NOMO-1 (cell line): ENCODE data around the gene COMP.
"Not testable (repeated sequence)": the region's sequence is repeated elsewhere in the genome, so short reads cannot be mapped to it uniquely, and the experiment has no call there.

Experiments
- DNase-seq, 2 experiments: peaks; one replicate each; lab custom pipeline; 2025; ENCODE audit not compliant: unreplicated experiment in 2 of 2; lab: John Stamatoyannopoulos, UW

Gene COMP

DNA sequence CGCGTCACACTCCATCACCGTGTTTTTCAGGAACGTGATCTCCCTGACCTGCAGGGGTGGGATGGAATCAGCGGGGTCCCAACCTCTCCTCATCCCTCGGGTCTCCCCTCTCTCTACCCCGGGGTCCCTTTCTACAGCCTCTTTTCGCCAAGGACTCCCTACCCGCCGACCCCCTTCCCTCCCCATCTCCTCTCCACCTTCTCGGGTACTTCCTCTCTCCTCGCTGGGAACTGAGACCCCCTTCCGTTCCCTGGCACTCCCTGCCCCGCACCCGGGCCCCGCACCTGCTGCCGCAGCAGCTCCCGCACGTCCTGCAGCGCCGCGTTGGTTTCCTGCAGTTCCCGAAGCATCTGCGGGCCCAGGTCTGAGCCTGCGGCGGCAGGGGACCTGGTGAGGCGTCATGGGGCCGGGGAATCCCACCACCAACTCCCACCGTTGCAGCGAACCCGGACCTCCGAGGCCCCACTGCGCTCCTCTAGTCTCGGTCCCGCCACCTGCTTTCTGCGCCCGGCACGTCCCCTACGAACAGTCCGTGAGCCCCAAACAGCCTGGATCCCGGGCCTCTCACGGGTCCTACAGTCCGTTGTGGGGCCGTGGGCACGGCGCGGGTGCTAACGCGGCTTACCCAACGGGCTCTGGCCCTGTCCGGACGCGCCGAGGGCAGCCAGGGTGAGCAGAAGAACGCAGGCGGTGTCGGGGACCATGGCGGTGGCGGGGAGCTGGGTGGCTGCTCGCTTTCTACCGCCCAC, at the start of gene COMP:
TSS of gene COMP (minus strand) at position 740 of the 749 bp plus-strand sequence. CDS start at position 704, 36 bp downstream.
- no peak for DNase-seq

DNA sequence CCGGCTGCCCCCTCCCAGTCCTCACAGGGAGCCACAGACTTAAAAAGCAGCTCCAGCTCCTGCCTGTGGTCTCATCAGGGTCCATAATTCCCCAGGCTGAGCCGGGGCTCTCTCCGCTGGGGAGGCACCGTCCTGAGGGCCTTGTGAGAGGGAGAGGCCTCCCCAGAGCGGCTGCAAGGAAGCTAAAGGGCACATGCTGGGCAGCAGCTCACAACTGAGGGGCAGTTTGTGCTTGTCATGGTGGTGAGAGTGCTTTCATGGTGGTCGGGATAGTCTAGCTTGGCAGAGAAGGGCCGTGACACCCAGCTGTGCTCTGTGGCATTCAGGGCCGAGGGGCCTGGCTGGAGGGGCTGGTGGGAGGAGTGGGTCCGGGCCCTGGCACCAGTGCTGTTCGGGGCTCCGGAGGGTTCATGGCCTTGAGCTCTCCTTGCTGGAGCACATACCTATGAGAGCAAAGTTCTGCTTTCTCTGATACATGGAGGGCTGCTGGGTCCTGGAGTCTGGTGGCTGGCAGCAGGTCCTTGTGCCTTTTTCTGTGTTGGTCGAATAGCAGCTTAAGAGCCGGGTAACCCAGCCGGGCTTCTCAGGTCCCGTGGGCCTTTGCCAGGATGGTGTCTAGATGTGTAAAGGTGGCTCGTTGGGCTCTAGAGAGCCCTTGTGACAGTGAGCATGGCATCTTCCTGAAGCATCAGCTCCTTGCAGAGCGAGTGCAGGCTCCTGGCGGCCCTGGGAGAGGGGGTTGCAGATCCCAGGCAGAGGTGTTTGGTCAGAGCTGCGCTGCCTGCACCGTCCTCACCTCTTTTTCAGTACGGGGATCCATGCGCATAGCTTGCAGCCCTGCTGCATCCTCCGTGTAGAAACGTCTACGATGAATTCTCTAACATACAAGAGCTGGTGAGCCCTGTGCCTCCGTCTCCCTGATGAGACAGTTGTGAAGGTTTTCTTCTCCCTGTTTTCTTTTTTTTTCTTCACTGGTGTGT, 49.5 kb upstream of the COMP start:
- DNase-seq, result no peak

DNA sequence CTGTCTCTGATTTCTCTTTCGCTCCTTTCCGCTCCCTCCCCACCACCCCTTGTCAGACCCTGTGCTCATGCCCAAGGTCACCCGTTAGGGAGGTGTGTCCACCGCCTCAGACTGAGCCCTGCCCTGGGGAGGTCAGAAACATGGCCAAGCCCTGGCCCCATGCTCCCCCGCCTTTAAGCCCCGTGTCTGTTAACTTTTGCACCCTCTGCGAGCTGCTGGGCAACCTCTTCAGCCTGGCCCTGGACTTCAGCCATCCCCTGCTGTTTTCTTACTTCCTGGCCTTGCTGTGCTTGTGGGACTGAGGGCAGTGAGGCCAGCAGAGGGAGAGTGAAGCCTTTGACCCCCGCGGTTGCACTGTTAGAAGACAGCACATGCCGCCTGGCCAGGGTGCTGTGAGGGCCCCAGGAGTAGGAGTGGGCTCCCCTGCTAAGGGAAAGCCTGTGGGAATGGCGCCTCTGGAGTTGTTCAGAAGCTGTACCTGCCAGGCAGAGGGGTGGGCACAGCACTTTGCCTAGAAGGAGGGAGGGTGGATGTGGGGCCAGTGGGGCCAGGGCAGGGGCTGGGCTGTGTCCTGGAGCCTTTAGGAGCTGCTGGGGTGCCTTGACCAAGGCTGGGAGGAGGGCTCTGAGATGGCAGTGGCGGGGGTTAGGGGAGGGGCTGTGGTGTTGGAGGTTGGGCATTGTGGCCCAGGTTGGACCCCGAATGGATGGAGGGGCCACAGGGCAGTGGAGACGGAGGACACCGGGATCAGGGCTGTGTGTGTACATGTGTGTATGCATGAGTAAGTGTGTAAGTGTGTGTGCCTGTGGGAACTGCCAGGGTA, 48.6 kb upstream of the COMP start:
- DNase-seq, result no peak

DNA sequence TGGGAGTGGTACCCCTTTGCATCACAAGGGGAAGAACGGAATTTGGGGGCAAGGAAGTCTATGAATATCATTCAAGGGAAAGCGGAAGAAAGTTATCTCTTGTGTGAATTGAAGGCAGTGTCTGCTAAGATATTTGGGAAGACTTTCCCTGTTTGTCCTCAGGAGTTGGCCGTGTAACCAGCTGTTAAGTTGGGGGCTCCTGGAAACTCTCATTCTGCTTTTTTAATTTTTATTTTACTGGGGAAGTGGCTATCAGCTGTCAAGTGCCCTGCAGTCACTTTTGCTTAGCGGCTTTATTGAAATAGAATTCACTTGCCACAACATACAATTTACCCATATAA, 43.5 kb upstream of the COMP start:
- DNase-seq, result no peak

DNA sequence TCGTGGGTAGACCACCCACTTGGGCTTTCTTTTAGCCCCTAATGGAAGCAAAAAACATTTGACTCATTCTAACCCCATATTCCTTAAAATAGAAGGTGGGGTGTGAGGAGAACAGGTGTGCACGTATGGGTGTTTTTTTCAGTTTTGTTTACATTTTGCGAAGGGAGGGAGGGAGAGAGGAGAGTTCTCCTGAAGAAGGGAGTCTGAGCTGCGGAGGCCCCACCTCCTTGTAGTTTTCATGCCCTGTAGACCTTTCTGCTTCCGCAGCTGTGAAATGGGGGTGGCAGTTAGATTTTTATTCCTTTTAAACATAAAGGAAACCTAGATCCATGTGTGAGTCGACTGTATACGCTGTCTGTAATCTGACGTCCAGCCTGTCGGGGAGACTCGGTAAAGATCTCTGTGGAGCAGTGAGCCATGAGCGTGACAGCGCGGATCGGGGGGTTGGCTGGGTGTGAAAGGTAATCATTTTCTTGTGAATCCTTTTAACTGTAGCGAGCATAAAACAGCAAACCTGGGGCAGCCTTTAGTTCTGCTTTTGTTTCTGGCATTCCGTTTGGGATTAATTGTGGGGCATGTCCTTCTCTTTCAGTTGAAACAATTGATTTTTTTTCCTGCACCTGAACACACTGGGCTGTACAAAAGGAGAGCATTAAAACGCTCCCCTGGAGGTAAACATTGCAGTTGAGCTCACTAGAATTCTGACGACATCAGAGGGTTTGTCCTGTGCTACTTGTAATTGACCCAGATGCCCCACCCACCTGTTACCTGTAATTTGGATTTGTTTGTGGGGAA, 42.9 kb upstream of the COMP start:
- no peak for DNase-seq

DNA sequence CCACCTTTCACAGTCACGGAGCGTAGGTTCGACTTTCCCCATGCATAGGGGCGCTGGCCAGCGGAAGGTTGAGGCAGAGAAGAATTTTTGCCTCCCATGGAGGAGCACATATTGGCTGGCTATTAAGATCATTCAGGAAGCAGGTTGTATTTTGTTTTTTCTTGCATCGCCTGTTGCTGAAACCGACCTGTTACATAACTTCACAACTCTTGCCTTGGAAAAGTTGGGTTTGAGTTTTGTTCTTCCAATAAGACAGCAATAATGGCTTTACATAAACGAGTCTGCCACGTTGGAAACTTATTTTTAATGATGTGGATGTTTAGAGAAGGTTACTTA, 42.0 kb upstream of the COMP start:
- peak in 1 of 2 experiments; percentile 4 for DNase-seq

DNA sequence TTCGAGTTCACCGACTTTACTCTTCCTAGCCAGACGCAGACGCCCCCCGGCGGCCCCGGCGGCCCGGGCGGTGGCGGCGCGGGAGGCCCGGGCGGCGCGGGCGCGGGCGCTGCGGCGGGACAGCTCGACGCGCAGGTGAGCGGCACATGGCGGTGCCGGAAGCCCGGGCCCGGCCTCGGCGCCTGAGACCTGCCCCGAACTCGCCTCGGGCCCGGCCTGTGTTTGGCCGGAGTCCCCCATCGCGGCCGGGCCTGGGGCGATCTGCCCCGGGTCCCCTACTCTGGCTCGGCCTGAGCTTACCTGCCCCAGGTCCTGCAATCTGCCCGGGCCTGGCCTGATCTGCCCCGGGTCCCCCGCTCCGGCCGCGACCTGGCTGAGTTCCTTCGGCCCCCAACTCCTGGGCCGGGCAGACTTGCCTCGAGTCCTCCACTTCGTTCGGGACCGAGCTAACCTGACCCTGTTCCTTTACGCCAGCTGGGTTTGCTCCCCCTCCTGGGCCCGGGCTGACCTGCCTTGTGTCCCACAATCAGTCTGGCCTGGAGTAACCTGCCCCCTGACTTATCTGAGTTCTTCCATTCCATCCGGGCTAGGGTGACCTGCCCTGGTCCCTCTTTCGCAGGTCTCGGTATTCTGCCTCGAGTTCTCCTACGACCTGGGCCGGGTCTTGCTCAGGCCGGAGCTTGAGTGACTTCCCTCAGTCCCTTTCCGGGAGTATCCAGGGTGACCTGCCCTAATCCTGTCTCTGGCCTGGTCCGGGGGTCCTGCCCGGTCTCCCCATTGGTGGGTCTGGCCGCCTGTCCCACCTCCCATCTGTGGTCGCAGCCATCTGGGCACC, 41.4 kb upstream of the COMP start:
- peak in 1 of 2 experiments; percentile 28 for DNase-seq

DNA sequence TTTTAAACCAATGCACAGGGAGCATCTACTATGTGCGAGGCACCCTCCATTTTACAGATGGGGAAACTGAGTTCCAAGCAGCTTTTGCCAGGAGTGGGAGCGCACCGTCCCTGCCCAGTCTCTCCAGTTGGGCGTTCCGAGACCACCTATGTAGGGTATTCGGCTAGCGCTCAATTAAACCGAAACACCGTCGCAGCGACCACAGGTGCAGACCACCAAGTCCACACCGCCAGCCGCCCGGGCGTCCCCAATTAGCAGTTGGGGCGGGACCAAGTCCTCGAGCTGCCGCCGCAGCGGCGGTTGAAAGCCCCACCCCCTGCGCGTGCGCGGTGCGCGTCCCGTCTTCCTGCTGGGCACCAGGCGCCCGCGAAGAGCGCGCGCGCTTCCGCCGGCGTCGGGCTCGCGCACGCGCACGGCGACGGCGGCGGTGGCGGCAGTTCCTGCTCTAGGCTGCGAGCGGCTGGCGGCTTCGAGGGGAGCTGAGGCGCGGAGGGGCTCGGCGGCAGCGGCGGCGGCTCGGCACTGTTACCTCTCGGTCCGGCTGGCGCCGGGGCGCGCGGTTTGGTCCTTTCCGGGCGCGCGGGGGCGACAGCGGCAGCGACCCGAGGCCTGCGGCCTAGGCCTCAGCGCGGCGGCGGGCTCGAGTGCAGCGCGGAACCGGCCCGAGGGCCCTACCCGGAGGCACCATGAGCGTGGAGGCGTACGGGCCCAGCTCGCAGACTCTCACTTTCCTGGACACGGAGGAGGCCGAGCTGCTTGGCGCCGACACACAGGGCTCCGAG, 40.6 kb upstream of the COMP start, which contains the start of gene UPF1:
TSS of gene UPF1 (plus strand) at position 436 of the 782 bp plus-strand sequence. CDS start at position 687, 251 bp downstream.
- peak; percentile 84 to 94 for DNase-seq

DNA sequence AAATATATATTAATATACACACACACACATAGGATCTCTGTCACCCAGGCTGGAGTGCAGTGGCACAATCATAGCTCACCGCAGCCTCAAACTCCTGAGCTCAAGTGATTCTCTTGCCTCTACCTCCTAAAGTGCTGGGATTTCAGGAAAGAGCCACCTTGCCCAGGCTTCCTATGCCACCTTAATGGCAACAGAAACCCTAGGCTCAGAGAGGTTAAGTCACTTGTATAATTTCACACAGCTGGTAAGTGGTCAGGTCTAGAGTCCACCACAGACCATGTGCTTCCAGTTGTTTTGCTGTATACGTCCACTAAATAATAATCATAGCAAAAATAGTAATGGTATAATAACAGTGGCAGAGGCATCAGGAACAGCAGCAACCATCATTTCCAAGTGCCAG, 39.4 kb upstream of the COMP start:
- DNase-seq, result no peak

DNA sequence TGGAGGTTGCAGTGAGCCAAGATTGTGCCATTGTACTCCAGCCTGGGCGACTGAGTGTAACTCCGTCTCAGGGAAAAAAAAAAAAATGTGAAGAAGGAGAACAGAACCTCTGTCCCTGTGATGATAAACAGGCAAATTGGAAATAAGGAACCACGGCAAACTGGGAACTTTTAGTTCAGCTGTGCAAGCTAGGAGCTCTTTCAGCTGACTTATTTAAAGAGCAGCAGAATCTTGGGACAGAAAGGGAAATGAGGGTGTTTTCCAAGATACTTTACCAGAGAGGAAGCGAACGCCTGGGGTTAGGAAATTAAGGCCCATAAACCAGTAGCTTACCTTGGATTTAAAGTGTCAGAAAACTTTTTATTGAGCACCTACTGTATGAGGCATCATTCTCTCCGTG, 37.7 kb upstream of the COMP start:
- DNase-seq, result no peak

DNA sequence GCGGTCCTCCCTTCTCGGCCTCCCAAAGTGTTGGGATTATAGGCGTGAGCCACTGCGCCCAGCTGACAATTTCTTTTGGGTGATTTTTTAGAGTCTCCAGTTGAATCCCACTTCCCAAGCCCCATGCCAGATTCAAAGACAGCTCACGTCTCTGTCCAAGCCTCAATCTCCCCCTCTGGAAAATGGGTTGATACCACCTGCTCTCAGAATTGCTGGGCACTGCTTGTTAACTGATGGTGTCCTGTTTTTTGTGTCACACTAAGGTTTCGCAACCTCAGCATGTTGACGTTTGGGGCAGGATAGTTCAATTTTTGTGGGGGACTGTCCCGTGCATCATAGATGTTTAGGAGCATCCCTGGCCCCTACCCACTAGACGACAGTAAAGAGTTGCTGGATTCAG, 26.5 kb upstream of the COMP start:
- DNase-seq, result no peak

DNA sequence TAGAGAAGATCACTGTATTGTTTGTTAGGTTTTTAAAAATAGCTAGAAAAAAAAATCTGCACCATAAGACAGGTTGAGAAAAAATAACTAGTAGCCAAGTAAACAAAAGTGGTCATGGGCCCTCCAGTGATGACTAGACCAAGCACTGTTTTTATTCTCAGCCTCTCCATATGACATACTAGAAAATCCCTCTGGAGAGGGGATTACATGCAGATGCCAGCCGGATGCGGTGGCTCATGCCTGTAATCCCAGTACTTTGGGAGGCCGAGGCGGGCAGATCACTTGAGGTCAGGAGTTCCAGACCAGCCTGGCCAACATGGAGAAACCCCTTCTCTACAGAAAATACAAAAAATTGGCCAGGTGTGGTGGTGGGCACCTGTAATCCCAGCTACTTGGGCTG, 25.5 kb upstream of the COMP start:
- DNase-seq, result not testable (repeated sequence)

DNA sequence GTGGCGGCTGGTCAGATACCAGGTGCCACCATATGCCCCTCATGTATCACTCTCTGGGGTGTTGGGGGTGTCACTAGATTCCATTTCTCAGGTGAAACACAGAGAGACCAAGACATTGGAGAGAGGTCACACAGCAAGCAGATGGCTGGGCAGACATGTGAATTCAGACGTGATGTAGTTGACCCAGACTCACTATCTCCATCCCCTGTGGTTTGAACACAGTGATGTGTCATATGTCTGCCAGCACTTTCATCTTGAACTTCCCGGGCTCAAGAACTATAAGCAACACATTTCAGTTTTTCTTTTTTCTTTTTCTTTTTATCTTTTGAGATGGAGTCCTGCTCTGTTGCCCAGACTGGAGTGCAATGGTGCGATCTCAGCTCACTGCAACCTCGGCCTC, 24.6 kb upstream of the COMP start:
- no peak for DNase-seq

DNA sequence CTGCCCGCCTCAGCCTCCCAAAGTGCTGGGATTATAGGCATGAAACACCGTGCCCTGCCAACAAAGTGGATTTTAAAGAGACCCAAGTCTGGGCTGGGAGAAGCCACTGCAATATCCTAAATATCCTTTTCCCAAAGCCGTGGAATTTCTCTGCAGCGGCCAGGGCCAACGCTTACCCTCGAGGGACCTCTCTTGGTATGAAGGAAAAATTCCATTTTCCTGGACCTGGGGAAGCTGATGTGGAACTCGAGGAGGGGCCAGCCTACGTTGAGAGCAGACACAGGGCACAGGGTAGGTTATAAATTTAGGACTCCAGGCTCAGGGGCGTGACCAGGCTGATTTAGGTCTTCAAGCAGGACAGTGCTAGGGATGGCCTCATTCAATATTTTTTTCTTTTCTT, 23.0 kb upstream of the COMP start:
- DNase-seq, result no peak

DNA sequence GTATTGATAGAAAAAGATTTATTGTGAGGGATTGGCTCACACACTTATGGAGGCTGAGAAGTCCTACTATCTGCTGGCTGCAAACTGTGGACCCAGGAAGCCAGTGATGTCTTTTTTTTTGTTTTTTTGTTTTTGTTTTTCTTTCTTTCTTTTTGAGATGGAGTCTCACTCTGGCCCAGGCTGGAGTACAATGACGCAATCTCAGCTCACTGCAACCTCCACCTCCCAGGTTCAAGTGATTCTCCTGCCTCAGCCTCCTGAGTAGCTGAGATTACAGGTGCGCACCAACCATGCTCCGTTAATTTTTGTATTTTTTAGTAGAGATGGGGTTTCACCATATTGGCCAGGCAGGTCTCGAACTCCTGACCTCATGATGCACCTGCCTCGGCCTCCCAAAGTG, 20.5 kb upstream of the COMP start:
- DNase-seq, result not testable (repeated sequence)

DNA sequence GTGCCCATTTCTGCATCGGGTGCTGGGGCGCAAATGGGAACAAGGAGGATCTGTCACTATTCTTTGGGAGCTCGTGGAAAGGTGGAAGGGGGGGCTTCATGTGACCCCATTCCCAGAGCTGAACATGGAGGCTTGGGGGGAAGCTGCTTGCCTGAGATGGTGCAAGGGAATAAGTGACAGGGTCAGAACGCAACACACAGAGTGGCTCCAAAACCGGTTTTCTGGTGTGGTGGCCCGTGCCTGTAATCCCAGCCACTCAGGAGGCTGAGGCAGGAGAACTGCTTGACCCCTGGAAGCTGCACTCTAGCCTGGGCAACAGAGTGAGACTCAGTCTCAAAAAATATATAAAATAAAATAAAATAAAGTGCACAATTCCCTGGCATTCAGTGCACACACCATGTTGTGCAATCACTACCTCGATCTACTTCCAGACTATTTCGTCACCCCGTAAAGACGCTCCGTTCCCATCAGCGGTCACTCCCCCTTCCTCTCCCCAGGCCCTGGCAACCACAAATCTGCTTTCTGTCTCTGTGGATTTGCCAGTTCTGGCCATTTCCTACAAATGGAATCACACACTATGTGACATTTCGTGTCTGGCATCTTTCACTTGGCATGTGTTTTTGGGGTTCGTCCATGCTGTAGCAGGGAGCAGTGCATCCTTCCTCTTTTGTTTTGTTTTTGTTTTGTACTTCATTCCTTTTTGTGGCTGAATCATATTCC, 18.2 kb upstream of the COMP start:
- DNase-seq, result peak in 1 of 2 experiments; percentile 49

DNA sequence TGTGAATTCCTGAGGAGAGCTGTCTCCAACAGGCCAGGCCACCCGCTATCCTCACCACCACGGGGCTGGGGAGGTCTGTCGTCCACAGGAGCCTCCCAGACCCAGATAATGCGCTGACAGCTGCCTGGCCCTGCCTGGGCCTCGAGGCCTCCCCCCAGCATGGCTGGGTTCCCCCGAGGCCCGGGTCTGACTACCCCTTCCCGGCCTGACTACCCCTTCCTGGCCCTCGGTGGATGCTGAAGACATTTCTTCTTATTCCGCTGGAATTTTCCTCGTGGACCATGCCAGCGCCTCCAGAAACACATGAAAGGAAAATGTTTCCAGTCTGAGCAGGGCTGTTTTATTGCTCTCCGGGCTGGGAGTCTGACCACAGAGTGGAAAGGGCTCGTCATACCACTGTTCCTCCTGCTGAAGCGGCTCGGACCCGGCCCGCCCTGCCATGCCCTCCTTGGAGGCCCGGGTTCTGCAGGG, 16.8 kb upstream of the COMP start:
- DNase-seq, result no peak

DNA sequence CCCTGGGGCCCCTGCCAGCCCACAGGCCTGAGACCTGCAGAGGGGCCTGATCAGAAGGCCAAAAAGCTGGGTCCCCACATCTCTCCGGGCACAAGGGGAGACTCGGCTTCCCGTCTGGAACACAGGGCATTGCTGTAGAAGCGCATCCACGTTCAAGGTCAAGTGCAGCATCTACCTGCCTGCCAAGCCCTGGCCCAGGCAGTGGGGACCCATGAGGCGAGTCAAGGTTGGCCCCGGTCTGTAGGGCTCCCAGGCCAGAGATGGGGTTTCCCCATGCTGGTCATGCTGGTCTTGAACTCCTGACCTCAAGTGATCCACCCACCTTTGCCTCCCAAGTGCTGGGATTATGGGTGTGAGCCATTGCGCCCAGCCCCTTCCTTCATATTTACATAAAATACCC, 13.5 kb upstream of the COMP start:
- no peak for DNase-seq
